ENCODE results near the gene CNTFR. TPM values are rescaled to one million over a fixed set of nuclear protein-coding genes. Genes with fewer than 3 reads are reported as not detected.

The CNTFR gene
- total RNA-seq, 2 donors from 2014 or later, result 1.6 to 16.8 TPM

DNA sequence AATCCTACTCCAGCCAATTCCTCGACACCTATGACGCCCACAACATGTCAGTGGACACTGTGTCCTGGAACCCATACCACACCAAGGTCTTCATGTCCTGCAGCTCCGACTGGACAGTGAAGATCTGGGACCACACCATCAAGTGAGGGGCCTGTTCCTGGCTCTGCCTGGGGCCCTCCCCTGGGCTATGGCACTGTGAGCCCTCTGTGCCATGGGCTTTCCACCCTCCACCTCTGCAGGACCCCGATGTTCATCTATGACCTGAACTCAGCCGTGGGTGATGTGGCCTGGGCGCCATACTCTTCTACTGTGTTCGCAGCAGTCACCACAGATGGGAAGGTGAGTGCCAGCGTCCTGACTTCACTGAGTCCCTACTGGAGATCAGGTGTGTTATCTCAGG lies 75.1 kb downstream of the CNTFR start:
- H3K36me3 ChIP-seq (replicated peaks in 1 of 2; ENCODE audit: insufficient read depth in 1 of 2, low read depth in 2 of 2), result no peaks in the 10 kb centered on the region
- no peaks in the 10 kb centered on the region for H3K9me3 ChIP-seq
- DNase-seq (no peak), ATAC-seq (no peak)
- WGBS, 2 donors, result 69 to 80% methylated on average over 3 to 8 of the region's 8 CpGs
- no peak overlapping the region for H3K4me3 ChIP-seq
- intact Hi-C loops (cut with DNase I), result no loop called here
- no peak overlapping the region for H3K27ac ChIP-seq
- TF ChIP-seq, protein P1, sequence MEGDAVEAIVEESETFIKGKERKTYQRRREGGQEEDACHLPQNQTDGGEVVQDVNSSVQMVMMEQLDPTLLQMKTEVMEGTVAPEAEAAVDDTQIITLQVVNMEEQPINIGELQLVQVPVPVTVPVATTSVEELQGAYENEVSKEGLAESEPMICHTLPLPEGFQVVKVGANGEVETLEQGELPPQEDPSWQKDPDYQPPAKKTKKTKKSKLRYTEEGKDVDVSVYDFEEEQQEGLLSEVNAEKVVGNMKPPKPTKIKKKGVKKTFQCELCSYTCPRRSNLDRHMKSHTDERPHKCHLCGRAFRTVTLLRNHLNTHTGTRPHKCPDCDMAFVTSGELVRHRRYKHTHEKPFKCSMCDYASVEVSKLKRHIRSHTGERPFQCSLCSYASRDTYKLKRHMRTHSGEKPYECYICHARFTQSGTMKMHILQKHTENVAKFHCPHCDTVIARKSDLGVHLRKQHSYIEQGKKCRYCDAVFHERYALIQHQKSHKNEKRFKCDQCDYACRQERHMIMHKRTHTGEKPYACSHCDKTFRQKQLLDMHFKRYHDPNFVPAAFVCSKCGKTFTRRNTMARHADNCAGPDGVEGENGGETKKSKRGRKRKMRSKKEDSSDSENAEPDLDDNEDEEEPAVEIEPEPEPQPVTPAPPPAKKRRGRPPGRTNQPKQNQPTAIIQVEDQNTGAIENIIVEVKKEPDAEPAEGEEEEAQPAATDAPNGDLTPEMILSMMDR (IDR thresholded peaks at IDR 0.05), result no peak
- H3K4me1 ChIP-seq, result no peaks in the 10 kb centered on the region
- no peaks in the 10 kb centered on the region for H3K27me3 ChIP-seq

DNA sequence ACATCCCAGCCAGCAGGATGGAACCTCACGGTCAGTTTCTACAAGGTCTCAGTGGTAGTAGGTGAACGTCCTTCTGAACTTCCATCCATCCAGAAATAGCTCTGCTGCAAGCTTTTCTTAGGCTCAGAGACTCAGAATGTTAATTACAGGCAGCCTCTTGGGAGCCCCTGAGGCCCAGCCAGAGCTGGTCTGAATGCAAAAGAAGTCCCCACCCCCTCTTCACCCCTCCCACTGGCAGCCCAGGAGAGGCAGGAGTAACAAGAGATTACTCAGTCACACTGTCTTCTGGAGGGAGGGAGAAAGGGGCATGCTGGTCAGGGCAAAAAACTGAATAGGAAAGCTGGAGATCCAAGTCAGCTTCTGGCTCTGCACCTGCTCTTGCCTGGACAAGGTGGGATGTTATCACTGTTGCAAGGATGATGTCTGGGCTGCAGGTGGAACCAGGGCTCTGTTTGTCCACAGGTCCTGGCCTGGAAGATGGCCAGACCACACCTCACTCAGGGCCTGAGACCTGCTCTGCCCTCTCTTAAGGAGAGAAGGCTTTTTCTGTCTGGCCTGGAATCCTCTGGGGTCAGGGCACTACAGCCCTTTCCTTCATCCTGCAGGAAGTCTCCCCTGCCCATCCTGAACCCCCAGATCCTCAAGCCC lies 75.8 kb downstream of the CNTFR start:
- 89 to 94% methylated on average over 2 of the region's 2 CpGs for WGBS, 2 donors
- H3K9me3 ChIP-seq, result no peaks in the 10 kb centered on the region
- no peak overlapping the region for H3K27ac ChIP-seq
- DNase-seq, result peak in 1 of 4 donors; percentile 21
- ATAC-seq, result no peak
- H3K4me3 ChIP-seq, result no peak overlapping the region
- H3K4me1 ChIP-seq, result no peaks in the 10 kb centered on the region
- H3K27me3 ChIP-seq, result no peaks in the 10 kb centered on the region
- intact Hi-C loops (cut with DNase I), result no loop called here
- no peaks in the 10 kb centered on the region for H3K36me3 ChIP-seq (replicated peaks in 1 of 2; ENCODE audit: insufficient read depth in 1 of 2, low read depth in 2 of 2)
- no peak for TF ChIP-seq POLR2A (IDR thresholded peaks at IDR 0.05)
- TF ChIP-seq, protein P1 (IDR thresholded peaks at IDR 0.05), result no peak

DNA sequence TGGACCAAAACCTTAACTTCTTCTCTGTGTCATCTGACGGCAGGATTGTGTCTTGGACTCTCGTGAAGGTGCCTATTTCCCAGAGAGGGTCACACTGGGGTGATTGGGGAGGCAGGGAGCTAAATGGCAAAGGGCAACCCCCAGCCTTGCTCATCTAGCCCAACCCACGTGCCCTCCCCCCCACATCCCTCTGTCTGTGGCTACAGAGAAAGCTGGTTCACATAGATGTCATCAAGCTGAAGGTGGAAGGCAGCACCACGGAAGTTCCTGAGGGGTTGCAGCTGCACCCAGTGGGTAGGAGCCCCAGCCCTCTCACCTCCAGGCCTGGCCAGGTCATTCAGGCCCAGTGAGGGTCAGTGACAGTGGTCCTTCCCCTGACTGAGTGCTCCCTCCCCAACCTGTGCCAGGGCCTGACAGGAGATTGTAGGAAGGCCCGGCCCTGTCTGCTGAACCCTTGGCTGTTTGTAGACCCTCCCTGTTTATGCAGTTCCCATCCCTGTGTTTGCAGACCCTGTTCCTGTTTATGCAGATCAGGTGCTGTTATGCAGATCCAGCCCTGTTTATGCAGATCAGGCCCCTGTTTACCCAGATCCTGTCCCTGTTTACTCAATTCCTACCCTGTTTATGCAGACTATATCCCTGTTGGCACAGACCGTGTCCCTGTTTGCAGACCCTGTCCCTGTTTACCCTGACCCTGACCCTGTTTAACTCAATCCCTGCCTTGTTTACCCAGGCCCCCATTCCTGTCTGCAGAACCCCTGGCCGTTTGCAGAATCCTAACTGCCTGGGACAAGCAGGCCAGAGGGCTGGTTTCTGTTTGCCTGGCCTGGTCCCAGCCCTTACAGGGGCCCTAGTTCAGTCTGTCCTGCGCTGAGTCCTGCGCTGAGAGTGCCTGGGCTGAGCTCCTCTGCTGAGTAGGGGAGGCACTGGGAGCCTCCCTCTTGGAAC lies 77.1 kb downstream of the CNTFR start:
- TF ChIP-seq, protein P1 (IDR thresholded peaks at IDR 0.05), result no peak
- no peak for TF ChIP-seq POLR2A (IDR thresholded peaks at IDR 0.05)
- no peak overlapping the region for H3K4me3 ChIP-seq
- no peak overlapping the region for H3K27ac ChIP-seq
- no peaks in the 10 kb centered on the region for H3K4me1 ChIP-seq
- intact Hi-C loops (cut with DNase I), result no loop called here
- H3K36me3 ChIP-seq (replicated peaks in 1 of 2; ENCODE audit: insufficient read depth in 1 of 2, low read depth in 2 of 2), result no peaks in the 10 kb centered on the region
- ATAC-seq (no peak), DNase-seq (no peak)
- 63 to 65% methylated on average over 8 to 9 of the region's 9 CpGs for WGBS, 2 donors
- H3K27me3 ChIP-seq, result no peaks in the 10 kb centered on the region
- no peaks in the 10 kb centered on the region for H3K9me3 ChIP-seq

DNA sequence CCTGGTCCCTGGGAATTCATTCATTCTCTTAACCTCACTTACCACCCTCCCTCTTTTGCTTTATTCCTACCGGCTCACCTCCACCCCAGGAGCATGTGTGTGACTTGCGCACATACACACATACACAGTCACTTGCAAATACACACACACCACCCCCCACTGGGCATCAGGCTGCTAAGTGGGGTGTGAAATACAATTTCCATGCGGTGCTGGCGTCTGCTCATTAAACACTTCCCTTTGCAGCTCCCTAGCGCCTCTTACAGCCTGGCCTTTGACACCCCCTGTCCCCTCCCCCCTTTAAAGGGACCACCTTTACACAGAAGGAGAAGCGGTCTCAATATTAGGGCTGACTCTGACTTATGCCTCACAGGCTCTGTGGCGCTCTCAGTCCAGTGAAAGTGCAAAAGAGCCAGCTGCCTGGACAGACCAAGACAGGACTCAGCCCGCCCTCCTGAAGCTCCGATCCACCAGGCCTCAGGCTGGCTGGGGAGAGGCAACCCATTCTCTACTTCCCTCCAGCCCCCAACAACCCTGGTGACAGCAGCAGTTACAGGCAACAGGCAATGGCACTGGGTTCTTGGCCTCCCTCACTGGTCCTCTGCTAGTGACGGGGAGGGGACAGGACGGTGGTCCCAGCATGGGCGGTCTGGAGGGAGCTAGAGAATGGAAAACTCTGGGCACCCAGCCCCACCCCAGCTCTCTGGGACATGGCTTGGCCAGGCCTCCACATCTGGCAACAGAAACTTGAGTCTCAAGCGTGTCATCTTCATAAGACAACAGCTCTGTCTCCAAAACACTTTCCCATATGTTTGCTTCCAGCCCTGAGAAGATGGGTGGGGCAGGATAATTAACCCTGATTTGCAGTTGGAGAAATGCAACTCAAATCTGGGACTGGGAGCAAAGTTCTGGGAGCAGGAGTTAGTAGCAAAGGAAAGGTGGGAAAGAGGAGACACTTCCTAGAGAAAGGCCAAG lies 78.7 kb downstream of the CNTFR start:
- no peaks in the 10 kb centered on the region for H3K27me3 ChIP-seq

More for the DNA sequence above, 78.7 kb downstream of the CNTFR start:
- 77 to 78% methylated on average over 8 to 13 of the region's 13 CpGs for WGBS, 2 donors
- TF ChIP-seq POLR2A (IDR thresholded peaks at IDR 0.05), result no peak
- TF ChIP-seq, protein P1 (IDR thresholded peaks at IDR 0.05), result no peak
- no peaks in the 10 kb centered on the region for H3K36me3 ChIP-seq (replicated peaks in 1 of 2; ENCODE audit: insufficient read depth in 1 of 2, low read depth in 2 of 2)
- no peaks in the 10 kb centered on the region for H3K4me1 ChIP-seq
- H3K4me3 ChIP-seq, result no peak overlapping the region
- intact Hi-C loops (cut with DNase I), result no loop called here
- H3K27ac ChIP-seq, result no peak overlapping the region
- no peak for ATAC-seq
- no peak for DNase-seq
- H3K9me3 ChIP-seq, result no peaks in the 10 kb centered on the region

Data from body of pancreas (tissue), 4 donors.